Measurements from ENCODE around the gene AFF3.

AFF3 gene

DNA sequence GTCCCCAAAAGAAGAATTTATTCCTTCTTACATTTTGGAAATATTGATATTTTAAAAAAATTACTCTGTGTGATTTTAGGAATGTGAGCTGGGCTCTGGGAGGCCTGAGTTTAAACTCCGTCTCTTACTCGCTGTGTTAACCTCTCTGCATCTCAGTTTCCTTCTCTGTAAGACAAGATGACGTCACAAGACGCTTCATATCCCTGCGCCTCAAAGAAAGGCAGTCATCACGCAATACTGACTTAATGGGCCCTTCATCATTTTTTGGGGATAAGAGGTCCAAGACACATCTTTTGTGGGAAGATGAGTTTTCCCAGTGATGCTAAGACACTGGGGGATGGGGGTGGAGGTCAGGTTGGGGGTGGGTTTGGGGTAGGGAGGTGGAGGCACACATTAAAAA, 320.4 kb downstream of the AFF3 start:
- H2BK120ac ChIP-seq (ENCODE audit: low read depth, low read length), result no peak overlapping the region
- no peak overlapping the region for H3K14ac ChIP-seq (ENCODE audit: low read length in 2 of 2)
- H3K27me3 ChIP-seq (ENCODE audit: control insufficient read depth in 1 of 2, insufficient read depth in 1 of 2, low read length in 2 of 2), result peaks cover 0 to 9% of the 10 kb centered on the region in 2 experiments
- H2AK5ac ChIP-seq (ENCODE audit: low read length, severe bottlenecking), result peak overlapping the region; percentile 31
- H3K4me2 ChIP-seq (ENCODE audit: low read length, poor library complexity, severe bottlenecking), result no peak overlapping the region
- no peak overlapping the region for H3K4me3 ChIP-seq (ENCODE audit: insufficient read depth in 1 of 2, low read depth in 1 of 2, low read length in 2 of 2)
- H2BK5ac ChIP-seq (ENCODE audit: low read depth, low read length, poor library complexity, severe bottlenecking), result no peak overlapping the region
- no peak overlapping the region for H2BK15ac ChIP-seq (ENCODE audit: low read depth, poor library complexity, severe bottlenecking)
- peak overlapping the region in 1 of 2 experiments; percentile 37 for H3K18ac ChIP-seq (ENCODE audit: low read depth in 1 of 2, low read length in 2 of 2)
- WGBS, result 90% methylated on average over 6 of the region's 6 CpGs
- H3K27ac ChIP-seq (ENCODE audit: low read length, poor library complexity, severe bottlenecking), result peak overlapping the region; percentile 79
- no peak overlapping the region for H3K4ac ChIP-seq (ENCODE audit: low read depth in 1 of 2, low read length in 2 of 2)
- no peaks in the 10 kb centered on the region for H3K9me3 ChIP-seq (ENCODE audit: control insufficient read depth, low read length)
- no peak overlapping the region for H4K91ac ChIP-seq (ENCODE audit: low read length)
- no peak overlapping the region for H4K8ac ChIP-seq (ENCODE audit: low read length)
- peaks cover 17% of the 10 kb centered on the region for H3K79me1 ChIP-seq (replicated peaks; ENCODE audit: low read length, poor library complexity, severe bottlenecking)
- no peak overlapping the region for H2BK12ac ChIP-seq (ENCODE audit: low read length in 2 of 2)
- H3K9ac ChIP-seq (ENCODE audit: low read length), result no peak overlapping the region
- H2AFZ ChIP-seq (ENCODE audit: low read depth, low read length), result no peak overlapping the region
- H3K36me3 ChIP-seq (ENCODE audit: control insufficient read depth in 1 of 2, insufficient read depth in 2 of 2, low read depth in 1 of 2, low read length in 2 of 2), result peaks cover 0 to 7% of the 10 kb centered on the region in 2 experiments
- H3K23ac ChIP-seq (ENCODE audit: low read length in 2 of 2), result no peak overlapping the region
- DNase-seq, result no peak
- peaks cover 9% of the 10 kb centered on the region for H3K4me1 ChIP-seq (ENCODE audit: control insufficient read depth, insufficient read depth, low read depth, low read length)

DNA sequence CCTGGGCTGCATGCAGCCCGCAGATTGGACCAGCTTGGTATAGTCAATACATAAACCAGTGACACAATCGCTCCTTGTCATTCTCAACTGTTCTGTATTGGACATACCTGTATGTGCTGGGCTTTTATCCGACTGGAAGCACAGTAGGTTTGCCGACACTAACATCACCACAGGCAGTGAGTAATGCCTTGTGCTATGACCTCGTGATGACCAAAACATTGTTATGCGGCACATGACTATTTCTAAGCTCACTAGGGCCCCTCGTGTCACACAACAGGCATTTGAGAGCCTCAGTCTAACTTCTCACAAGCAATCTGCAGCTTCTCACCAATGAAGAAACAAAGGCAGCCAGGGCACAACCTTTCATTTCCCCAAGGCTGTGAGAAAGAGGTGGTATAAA, 320.8 kb downstream of the AFF3 start:
- no peaks in the 10 kb centered on the region for H3K9me3 ChIP-seq (ENCODE audit: control insufficient read depth, low read length)

GRCh38 chr2:99821039-99821438, 321.4 kb downstream of the AFF3 start:
- H3K36me3 ChIP-seq (ENCODE audit: control insufficient read depth in 1 of 2, insufficient read depth in 2 of 2, low read depth in 1 of 2, low read length in 2 of 2), result peaks cover 0 to 3% of the 10 kb centered on the region in 2 experiments
- H3K27me3 ChIP-seq (ENCODE audit: control insufficient read depth in 1 of 2, insufficient read depth in 1 of 2, low read length in 2 of 2), result peaks cover 0 to 8% of the 10 kb centered on the region in 2 experiments
- no peak overlapping the region for H2AFZ ChIP-seq (ENCODE audit: low read depth, low read length)
- H2BK12ac ChIP-seq (ENCODE audit: low read length in 2 of 2), result no peak overlapping the region
- H3K4me1 ChIP-seq (ENCODE audit: control insufficient read depth, insufficient read depth, low read depth, low read length), result peaks cover 9% of the 10 kb centered on the region
- H4K91ac ChIP-seq (ENCODE audit: low read length), result no peak overlapping the region
- WGBS, result 93% methylated on average over 3 of the region's 3 CpGs
- H3K9me3 ChIP-seq (ENCODE audit: control insufficient read depth, low read length), result no peaks in the 10 kb centered on the region
- H3K27ac ChIP-seq (ENCODE audit: low read length, poor library complexity, severe bottlenecking), result peak overlapping the region; percentile 59
- no peak for DNase-seq
- H2AK5ac ChIP-seq (ENCODE audit: low read length, severe bottlenecking), result peak overlapping the region; percentile 81
- no peak overlapping the region for H4K8ac ChIP-seq (ENCODE audit: low read length)
- H3K79me1 ChIP-seq (replicated peaks; ENCODE audit: low read length, poor library complexity, severe bottlenecking), result peaks cover 12% of the 10 kb centered on the region
- H3K18ac ChIP-seq (ENCODE audit: low read depth in 1 of 2, low read length in 2 of 2), result no peak overlapping the region
- no peak overlapping the region for H3K23ac ChIP-seq (ENCODE audit: low read length in 2 of 2)
- H3K9ac ChIP-seq (ENCODE audit: low read length), result no peak overlapping the region
- no peak overlapping the region for H3K4me2 ChIP-seq (ENCODE audit: low read length, poor library complexity, severe bottlenecking)
- H3K14ac ChIP-seq (ENCODE audit: low read length in 2 of 2), result no peak overlapping the region
- H2BK5ac ChIP-seq (ENCODE audit: low read depth, low read length, poor library complexity, severe bottlenecking), result no peak overlapping the region
- no peak overlapping the region for H3K4ac ChIP-seq (ENCODE audit: low read depth in 1 of 2, low read length in 2 of 2)
- H3K4me3 ChIP-seq (ENCODE audit: insufficient read depth in 1 of 2, low read depth in 1 of 2, low read length in 2 of 2), result no peak overlapping the region
- H2BK15ac ChIP-seq (ENCODE audit: low read depth, poor library complexity, severe bottlenecking), result no peak overlapping the region
- no peak overlapping the region for H2BK120ac ChIP-seq (ENCODE audit: low read depth, low read length)

More for the DNA sequence above, 320.8 kb downstream of the AFF3 start:
- Histone ChIP-seq H2AK5ac (ENCODE audit: low read length, severe bottlenecking) (no peak overlapping the region), H2AFZ (ENCODE audit: low read depth, low read length) (no peak overlapping the region), H2BK15ac (ENCODE audit: low read depth, poor library complexity, severe bottlenecking) (no peak overlapping the region), H2BK5ac (ENCODE audit: low read depth, low read length, poor library complexity, severe bottlenecking) (no peak overlapping the region), H2BK120ac (ENCODE audit: low read depth, low read length) (no peak overlapping the region), H3K27me3 (ENCODE audit: control insufficient read depth in 1 of 2, insufficient read depth in 1 of 2, low read length in 2 of 2) (peaks cover 0 to 9% of the 10 kb centered on the region in 2 experiments), H3K18ac (ENCODE audit: low read depth in 1 of 2, low read length in 2 of 2) (no peak overlapping the region), H3K4me3 (ENCODE audit: insufficient read depth in 1 of 2, low read depth in 1 of 2, low read length in 2 of 2) (no peak overlapping the region), H3K23ac (ENCODE audit: low read length in 2 of 2) (no peak overlapping the region), H2BK12ac (ENCODE audit: low read length in 2 of 2) (peak overlapping the region in 1 of 2 experiments; percentile 21), H3K27ac (ENCODE audit: low read length, poor library complexity, severe bottlenecking) (peak overlapping the region; percentile 79), H3K9ac (ENCODE audit: low read length) (no peak overlapping the region), H3K36me3 (ENCODE audit: control insufficient read depth in 1 of 2, insufficient read depth in 2 of 2, low read depth in 1 of 2, low read length in 2 of 2) (peaks cover 0 to 3% of the 10 kb centered on the region in 2 experiments), H3K14ac (ENCODE audit: low read length in 2 of 2) (peak overlapping the region in 1 of 2 experiments; percentile 35), H4K91ac (ENCODE audit: low read length) (no peak overlapping the region), H3K4ac (ENCODE audit: low read depth in 1 of 2, low read length in 2 of 2) (no peak overlapping the region), H3K4me1 (ENCODE audit: control insufficient read depth, insufficient read depth, low read depth, low read length) (peaks cover 9% of the 10 kb centered on the region), H3K79me1 (replicated peaks; ENCODE audit: low read length, poor library complexity, severe bottlenecking) (peaks cover 14% of the 10 kb centered on the region), H3K4me2 (ENCODE audit: low read length, poor library complexity, severe bottlenecking) (no peak overlapping the region), H4K8ac (ENCODE audit: low read length) (no peak overlapping the region)
- 30% methylated on average over 7 of the region's 7 CpGs for WGBS
- peak; percentile 82 for DNase-seq

DNA sequence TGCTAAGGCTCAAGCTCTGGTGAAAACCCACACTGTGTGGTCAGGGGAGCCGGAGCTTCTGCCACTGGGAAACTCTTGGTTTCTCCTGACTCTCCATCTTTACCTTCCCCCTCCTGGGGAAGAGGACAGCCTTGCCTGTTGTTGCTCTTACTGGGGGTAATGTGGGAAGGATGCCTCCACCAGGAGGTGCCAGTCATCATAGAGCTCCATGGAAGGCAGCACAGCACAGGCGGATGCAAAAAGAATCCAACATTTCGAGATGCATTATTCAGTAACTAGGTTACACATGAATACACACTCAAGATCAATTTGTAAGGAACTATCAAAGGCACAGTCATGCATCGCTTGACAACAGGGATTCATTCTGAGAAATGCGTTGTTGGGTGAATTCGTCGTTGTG, 322.6 kb downstream of the AFF3 start:
- H3K36me3 ChIP-seq (ENCODE audit: control insufficient read depth in 1 of 2, insufficient read depth in 2 of 2, low read depth in 1 of 2, low read length in 2 of 2), result peaks cover 0 to 3% of the 10 kb centered on the region in 2 experiments
- WGBS, result 99% methylated on average over 6 of the region's 7 CpGs
- no peak for DNase-seq
- H3K14ac ChIP-seq (ENCODE audit: low read length in 2 of 2), result no peak overlapping the region
- H2AK5ac ChIP-seq (ENCODE audit: low read length, severe bottlenecking), result no peak overlapping the region
- H3K27ac ChIP-seq (ENCODE audit: low read length, poor library complexity, severe bottlenecking), result peak overlapping the region; percentile 80
- no peak overlapping the region for H3K4me2 ChIP-seq (ENCODE audit: low read length, poor library complexity, severe bottlenecking)
- no peak overlapping the region for H2BK5ac ChIP-seq (ENCODE audit: low read depth, low read length, poor library complexity, severe bottlenecking)
- H3K9me3 ChIP-seq (ENCODE audit: control insufficient read depth, low read length), result no peaks in the 10 kb centered on the region
- H3K9ac ChIP-seq (ENCODE audit: low read length), result no peak overlapping the region
- H3K18ac ChIP-seq (ENCODE audit: low read depth in 1 of 2, low read length in 2 of 2), result no peak overlapping the region
- H4K91ac ChIP-seq (ENCODE audit: low read length), result no peak overlapping the region
- peaks cover 9% of the 10 kb centered on the region for H3K79me1 ChIP-seq (replicated peaks; ENCODE audit: low read length, poor library complexity, severe bottlenecking)
- H2AFZ ChIP-seq (ENCODE audit: low read depth, low read length), result no peak overlapping the region
- peaks cover 9% of the 10 kb centered on the region for H3K4me1 ChIP-seq (ENCODE audit: control insufficient read depth, insufficient read depth, low read depth, low read length)
- H4K8ac ChIP-seq (ENCODE audit: low read length), result no peak overlapping the region
- peak overlapping the region in 1 of 2 experiments; percentile 6 for H2BK12ac ChIP-seq (ENCODE audit: low read length in 2 of 2)
- no peak overlapping the region for H3K4me3 ChIP-seq (ENCODE audit: insufficient read depth in 1 of 2, low read depth in 1 of 2, low read length in 2 of 2)
- H2BK15ac ChIP-seq (ENCODE audit: low read depth, poor library complexity, severe bottlenecking), result no peak overlapping the region
- H3K23ac ChIP-seq (ENCODE audit: low read length in 2 of 2), result no peak overlapping the region
- peaks cover 0 to 8% of the 10 kb centered on the region in 2 experiments for H3K27me3 ChIP-seq (ENCODE audit: control insufficient read depth in 1 of 2, insufficient read depth in 1 of 2, low read length in 2 of 2)
- no peak overlapping the region for H2BK120ac ChIP-seq (ENCODE audit: low read depth, low read length)
- H3K4ac ChIP-seq (ENCODE audit: low read depth in 1 of 2, low read length in 2 of 2), result peak overlapping the region in 1 of 2 experiments; percentile 55

Measured in mesenchymal stem cell (in vitro differentiated cells and primary cell).